ENCODE measurements around the gene CRKL. TPM values are rescaled to one million over a fixed set of nuclear protein-coding genes. Genes with fewer than 3 reads are reported as not detected.

The CRKL gene
- total and polyA plus RNA-seq, 2 donors (not counting 1 experiment from before 2014, with no cell fraction given): 17.1 to 76.7 TPM

DNA sequence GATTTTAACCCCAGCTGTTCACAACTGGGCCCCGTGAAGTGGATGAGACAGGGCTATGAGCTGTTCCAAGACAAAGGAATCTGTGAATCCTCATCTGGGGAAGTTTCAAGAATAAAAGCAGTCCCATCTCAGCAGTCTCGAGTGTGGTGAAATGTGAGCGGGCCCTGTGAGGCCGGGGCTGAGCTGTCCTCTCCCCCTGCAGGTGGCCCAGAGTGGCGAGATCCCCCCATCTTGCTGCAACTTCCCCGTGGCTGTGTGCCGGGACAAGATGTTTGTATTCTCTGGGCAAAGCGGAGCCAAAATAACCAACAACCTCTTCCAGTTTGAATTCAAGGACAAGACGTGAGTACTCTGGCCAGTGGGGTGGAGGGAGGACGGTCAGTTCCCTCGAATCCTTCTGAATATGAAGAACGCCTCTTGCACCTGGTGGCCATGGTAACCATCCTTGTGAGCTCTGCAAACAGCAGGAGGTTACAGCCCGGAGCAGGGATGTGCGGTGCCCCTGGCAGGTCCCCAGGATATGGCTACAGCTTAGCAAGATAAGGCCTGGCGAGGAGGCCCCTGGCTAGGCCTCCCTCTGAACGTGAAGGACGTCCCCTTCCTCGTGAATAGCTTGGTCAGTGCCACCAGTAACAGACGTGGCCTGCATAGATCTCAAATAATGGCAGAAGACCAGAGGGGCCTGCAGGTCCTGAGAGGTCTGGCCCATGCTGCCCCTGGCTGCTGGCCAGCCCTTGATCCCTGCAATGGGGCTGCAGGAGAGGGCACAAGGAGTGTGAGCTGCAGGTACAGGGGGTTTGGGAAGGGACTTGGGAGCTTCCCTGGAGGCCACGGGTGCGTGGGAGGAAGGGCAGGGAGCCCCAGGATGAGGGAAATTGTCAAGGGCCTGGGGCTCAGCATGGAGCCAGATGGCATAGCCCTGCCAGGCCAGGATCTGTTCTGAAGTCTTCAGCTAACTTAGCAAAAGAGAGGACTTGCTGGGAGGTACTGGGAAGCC lies 73.3 kb downstream of the CRKL start:
- no peaks in the 10 kb centered on the region for H3K4me1 Mint-ChIP-seq
- Histone ChIP-seq H3K4me1 (ENCODE audit: control insufficient read depth in 2 of 2, insufficient read depth in 2 of 2, low read length in 2 of 2) (no peaks in the 10 kb centered on the region), H3K79me2 (ENCODE audit: control insufficient read depth, insufficient read depth, low read length) (no peaks in the 10 kb centered on the region), H3K4me2 (replicated peaks; ENCODE audit: low read depth, low read length, poor library complexity, severe bottlenecking) (no peak overlapping the region), H2AFZ (ENCODE audit: insufficient read depth, low read depth, low read length, poor library complexity, severe bottlenecking) (no peak overlapping the region), H3K27ac (ENCODE audit: low read length in 2 of 2) (no peak overlapping the region), H3K4me3 (ENCODE audit: control extremely low read depth in 1 of 5, extremely low read depth in 1 of 5, insufficient read depth in 1 of 5, low read depth in 2 of 5, low read length in 4 of 5) (no peak overlapping the region), H3K27me3 (replicated peaks in 1 of 4; ENCODE audit: control extremely low read depth in 1 of 4, control insufficient read depth in 3 of 4, insufficient read depth in 4 of 4, low read length in 3 of 4) (no peaks in the 10 kb centered on the region), H3K9me3 (ENCODE audit: control extremely low read depth in 1 of 3, control insufficient read depth in 2 of 3, insufficient read depth in 1 of 3, low read length in 2 of 3) (no peaks in the 10 kb centered on the region), H3K9ac (ENCODE audit: low read length) (no peak overlapping the region), H4K20me1 (ENCODE audit: control insufficient read depth, insufficient read depth, low read length, poor library complexity, severe bottlenecking) (no peaks in the 10 kb centered on the region), H3K36me3 (replicated peaks in 1 of 2; ENCODE audit: control extremely low read depth in 1 of 2, control insufficient read depth in 1 of 2, extremely low read depth in 1 of 2, insufficient read depth in 2 of 2, low read length in 1 of 2) (peaks cover 0 to 23% of the 10 kb centered on the region in 2 experiments)
- no peak for ATAC-seq (ENCODE audit: low read depth)
- H3K4me3 Mint-ChIP-seq: no peak overlapping the region
- no peaks in the 10 kb centered on the region for H3K9me3 Mint-ChIP-seq (ENCODE audit: insufficient read depth)
- 92% methylated on average over 20 of the region's 21 CpGs for WGBS (ENCODE audit: insufficient coverage)
- H3K27me3 Mint-ChIP-seq: no peaks in the 10 kb centered on the region
- TF ChIP-seq EZH2 (IDR thresholded peaks at IDR 0.05; ENCODE audit: borderline replicate concordance, insufficient read depth, low read depth, low read length, poor library complexity, severe bottlenecking): no peak
- TF ChIP-seq, protein P1, sequence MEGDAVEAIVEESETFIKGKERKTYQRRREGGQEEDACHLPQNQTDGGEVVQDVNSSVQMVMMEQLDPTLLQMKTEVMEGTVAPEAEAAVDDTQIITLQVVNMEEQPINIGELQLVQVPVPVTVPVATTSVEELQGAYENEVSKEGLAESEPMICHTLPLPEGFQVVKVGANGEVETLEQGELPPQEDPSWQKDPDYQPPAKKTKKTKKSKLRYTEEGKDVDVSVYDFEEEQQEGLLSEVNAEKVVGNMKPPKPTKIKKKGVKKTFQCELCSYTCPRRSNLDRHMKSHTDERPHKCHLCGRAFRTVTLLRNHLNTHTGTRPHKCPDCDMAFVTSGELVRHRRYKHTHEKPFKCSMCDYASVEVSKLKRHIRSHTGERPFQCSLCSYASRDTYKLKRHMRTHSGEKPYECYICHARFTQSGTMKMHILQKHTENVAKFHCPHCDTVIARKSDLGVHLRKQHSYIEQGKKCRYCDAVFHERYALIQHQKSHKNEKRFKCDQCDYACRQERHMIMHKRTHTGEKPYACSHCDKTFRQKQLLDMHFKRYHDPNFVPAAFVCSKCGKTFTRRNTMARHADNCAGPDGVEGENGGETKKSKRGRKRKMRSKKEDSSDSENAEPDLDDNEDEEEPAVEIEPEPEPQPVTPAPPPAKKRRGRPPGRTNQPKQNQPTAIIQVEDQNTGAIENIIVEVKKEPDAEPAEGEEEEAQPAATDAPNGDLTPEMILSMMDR (IDR thresholded peaks at IDR 0.05): no peak
- intact Hi-C loops (cut with micrococcal nuclease): no loop called here
- no peak overlapping the region for H3K27ac Mint-ChIP-seq
- DNase-seq: no peak
- ChIA-PET CTCF (no interaction called here), POLR2A (no interaction called here)
